ENCODE results near the gene CCDC9B.

Gene CCDC9B

DNA sequence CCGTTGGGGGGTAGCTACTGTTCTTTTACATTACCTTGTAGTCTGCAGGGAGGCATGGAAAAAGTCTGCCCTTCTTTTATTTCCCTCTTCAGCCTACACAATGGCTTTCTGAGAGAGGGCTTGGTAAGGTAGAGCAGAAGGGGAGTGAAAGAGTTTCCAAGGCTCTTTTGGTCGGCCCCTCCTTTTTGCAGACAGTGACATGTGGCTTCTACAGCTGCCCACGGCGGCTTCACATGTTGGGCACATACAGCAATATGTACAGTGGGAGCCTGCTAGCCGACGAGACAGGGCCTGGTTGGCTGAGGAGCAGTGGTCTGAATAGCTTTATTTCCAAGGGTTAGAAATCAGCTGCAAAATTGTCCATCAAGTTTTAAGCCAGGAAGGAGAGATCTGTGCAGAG, 13.3 kb downstream of the CCDC9B start:
- no peak for DNase-seq

DNA sequence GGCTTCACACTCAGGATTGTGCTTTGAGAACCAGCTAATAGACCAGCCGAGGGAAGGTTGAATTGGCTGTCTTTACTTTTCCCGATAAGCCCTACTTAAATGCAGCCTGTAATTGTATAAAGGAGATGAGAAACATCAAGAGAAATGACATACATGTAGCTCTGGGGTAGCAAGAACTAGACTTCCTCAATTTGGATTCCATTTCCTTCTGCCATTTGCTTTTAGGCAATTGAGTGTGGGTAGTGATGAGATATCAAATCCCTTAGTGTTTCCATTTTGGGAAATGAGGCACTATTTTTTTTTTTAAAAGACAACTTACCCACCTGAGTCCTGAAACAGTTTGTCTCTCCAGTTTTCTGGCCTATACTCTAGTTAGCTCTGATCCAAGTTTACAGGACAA, 15.0 kb downstream of the CCDC9B start:
- DNase-seq = no peak

DNA sequence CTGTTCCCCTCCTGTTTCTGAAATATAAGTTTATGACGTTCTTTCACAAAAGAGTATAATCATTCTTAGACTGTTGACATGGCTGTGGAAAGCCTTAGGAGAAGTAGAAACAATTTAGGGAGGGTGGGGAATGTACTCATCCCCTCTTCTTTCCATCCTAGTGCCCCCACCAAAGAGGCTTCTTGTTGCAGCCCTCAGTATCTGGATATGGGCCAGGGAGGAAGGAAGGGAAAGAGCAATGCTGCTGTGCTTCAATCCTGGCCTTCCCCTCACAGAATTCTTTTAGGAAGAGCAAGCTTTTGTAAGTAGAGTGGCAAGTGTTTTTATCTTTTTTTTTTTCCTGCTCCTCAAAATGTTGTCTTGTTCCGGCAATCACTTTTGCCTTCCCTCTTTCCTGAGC, 15.6 kb downstream of the CCDC9B start:
- no peak for DNase-seq

DNA sequence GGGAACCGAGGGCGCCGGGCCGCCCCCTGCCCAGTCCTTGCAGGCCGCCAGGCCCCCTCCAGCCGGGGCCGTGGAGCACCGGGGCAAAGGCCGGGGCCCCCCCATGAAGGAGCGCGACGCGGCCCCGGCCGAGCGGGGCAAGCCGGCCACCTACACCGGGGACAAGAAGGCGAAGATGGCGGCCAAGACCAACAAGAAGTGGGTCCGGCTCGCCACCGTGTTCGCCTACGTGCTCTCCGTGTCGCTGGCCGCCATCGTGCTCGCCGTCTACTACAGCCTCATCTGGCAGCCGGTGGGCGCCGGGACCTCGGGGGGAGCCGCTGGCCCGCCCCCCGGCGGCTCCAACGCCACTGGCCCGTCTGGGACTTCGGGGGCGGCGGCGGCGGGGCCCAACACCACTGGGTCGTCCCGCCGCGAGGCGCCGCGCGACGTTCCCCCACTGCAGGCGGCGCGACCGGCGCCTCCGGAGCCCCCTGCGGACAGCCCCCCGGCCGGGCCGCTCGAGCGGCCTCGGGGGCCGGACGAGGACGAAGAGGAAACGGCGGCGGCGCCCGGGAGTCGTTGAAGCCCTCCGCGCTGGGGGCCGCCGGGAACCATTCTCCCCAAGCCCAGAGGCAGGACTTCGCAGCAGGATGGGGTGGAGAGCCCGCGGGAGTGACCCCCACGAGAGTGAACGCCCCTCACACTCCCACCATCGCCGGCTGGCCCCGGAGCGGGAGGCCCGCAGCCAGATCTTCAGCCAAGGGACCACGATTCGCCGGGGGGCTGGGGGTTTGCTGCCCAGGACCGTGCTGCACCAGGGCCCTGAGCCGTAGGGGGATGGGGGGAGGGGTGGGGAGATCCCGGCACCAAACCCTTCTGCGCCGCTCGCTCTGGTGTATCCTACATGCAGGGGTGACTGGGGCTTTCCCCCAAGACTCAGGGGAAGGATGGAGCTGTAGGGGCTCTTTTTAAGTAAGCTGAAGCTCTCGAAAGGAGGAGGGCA, 16.5 kb downstream of the CCDC9B start:
- peak; percentile 40 for DNase-seq

DNA sequence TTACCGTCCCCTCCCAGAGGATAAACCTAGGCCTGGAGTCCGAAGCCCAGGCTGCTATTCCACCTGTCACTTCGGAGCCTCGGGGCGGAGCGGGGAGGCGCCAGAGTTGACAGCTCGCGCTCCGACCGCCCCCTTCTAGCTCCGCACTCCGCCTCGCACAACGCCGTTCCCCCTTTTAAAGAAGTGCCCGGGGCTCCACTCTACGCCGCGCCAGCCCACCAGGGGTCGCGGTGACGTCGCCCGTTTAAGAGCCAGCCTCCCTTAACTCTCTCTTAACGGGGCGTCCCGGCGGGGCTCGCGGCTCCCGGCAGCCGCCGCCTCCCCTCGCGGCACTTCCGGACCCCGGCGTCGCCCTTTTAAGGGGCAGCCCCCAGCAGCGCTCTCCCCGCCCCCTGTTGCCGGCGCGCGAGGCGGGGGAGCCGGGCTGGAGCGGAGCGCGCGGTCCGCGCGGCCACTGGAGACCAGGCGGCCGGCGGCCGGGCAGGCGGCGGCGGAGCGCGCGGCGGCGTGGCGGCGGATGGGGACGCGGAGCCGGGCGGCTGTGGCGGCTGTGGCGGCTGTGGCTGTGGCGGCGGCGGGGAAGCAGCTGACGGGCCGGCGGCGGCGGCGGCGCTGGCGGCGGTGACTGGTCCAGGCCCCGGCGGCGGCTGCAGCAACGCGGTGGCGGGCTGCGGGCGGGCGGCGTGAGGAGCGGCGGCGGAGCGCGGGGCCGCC, 17.3 kb downstream of the CCDC9B start, which contains the start of gene INAFM2:
TSS of gene INAFM2 (plus strand) at position 454 of the 714 bp plus-strand sequence. CDS start 364 bp downstream, outside the sequence.
- peak; percentile 89 for DNase-seq

DNA sequence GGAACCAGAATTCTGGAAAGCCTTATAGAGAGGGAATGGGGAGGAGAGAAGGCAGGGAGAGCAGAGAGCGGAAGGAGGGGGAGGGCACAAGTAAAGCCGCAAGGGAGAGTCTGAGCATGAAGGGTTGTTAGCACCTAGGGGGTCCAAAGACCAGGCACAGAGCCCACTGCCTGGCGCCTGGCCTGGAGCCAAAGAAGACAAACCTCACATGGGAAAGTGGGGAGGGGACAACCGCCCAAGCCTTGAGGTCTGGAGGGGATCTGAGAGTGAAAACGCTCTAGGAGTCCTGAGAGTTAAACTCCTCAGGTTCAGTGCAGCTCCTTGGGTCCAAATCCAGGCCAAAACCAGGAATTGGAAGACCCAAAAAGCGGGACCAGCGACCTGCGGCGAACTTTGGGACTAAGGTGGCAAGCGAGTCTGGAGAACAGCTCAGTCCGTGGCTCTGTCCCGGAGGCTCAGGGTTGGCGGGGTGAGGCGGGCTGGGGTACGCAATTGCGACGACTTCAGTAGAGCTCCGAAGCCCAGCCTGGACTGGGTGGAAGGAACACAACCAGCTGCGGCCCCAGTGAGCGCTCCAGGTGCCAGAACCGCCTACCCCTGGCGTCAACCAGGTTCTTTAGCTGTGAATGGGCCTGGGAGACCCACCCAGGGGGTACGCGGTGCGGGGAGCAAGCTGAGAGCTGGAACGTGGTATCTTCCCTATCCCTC, 18.1 kb downstream of the CCDC9B start:
- DNase-seq = no peak

DNA sequence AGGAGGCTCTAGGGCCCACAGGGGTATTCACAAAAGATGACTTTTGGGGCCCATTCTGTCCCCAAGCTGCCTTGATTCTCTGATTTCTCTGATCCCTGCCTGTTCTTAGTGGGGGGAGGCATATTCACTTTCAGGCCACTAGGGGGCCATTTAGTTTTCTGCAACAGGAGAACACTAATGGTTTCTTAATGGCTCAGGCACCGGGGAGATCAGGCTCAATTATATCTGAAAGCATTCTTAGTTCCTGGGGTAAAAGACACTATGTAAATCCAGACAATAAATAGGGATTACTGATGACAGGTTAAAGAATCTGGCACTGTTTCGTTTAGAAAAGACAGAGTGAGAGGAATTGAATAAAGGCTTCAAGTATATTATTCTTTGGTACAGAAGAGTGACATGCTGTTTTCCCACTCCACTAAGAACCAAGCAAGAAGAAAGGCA, 19.8 kb downstream of the CCDC9B start:
- peak; percentile 13 for DNase-seq

DNA sequence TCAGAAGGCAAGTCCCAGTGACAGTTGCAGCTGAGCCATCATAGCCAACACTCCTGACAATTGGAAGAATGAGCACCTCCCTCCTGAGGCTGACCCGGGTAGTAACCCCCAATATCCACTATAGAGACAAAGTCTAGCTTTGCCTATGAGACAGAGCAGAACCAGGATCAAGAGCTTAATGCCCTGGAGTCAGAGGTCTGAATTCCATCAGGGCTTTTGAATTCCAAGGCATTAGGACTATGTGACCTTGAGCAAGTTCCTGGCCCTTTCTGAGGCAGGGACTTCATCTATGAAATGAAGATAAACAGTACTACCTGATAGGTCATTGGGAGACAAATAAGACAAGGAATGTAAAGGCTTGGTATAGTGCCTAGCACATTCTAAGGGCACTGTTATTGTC, 20.3 kb downstream of the CCDC9B start:
- no peak for DNase-seq

DNA sequence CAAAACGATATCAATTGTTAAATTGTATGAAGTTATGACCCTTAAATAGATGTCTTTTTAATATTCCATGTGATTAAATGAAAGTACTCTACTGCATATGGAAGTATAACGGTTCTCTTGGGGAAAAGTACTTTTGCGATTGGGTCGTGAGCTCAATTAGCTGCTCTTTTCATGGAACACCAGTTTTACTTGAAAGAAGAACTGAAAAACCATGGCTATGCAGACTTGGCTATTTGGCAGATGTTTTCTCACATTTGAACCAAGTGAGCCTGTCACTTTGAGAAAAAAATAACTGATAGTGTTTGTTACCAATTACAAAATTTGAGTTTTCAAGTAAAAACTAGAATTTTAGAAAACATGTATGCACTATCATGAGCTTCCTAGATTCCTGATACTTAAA, 23.2 kb downstream of the CCDC9B start:
- no peak for DNase-seq

DNA sequence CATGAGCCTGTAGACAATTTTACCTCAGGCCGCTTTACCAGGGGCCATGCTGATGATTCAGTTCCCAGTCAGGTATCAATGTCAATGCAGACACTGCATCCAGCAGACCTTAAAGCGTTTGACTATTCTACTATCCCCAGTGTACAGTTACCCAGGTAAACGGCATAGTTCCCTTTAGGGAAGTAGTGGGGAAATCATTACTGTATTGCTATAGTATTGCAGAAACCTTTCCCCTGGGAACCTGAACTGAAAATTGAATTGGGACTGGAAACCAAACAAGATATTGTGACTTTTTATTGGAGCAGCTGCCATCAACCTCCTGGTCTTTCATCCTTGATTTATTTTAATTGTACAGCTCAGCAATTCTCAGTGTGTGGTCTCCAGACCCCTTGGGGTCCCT, 23.8 kb downstream of the CCDC9B start:
- DNase-seq = no peak

DNA sequence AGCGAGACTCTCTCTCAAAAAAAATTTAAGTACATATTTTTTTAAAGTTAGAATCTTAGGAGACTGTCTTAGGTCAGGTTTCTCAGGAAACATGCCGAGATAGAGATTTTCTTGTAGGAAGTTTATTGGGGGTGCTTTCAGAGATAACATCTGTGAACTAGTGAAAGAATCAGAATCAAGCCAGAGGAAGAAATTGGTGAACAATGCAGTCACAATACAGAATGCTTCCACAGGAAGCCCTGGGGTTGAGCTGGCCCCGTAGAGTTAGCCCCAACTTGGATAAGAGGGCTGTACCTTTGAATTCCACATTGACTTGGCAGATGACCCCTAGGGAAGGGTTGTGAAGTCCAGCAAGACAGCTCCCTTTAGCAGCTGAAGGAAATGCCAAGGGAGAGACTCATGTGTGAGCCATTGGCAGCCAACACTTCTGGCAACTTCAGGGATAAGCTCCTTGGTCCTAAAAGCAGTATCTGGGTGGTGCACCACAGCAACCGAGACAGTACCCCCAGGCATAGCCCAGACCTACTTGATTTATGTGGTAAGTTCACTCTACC, 25.9 kb downstream of the CCDC9B start:
- DNase-seq = no peak

DNA sequence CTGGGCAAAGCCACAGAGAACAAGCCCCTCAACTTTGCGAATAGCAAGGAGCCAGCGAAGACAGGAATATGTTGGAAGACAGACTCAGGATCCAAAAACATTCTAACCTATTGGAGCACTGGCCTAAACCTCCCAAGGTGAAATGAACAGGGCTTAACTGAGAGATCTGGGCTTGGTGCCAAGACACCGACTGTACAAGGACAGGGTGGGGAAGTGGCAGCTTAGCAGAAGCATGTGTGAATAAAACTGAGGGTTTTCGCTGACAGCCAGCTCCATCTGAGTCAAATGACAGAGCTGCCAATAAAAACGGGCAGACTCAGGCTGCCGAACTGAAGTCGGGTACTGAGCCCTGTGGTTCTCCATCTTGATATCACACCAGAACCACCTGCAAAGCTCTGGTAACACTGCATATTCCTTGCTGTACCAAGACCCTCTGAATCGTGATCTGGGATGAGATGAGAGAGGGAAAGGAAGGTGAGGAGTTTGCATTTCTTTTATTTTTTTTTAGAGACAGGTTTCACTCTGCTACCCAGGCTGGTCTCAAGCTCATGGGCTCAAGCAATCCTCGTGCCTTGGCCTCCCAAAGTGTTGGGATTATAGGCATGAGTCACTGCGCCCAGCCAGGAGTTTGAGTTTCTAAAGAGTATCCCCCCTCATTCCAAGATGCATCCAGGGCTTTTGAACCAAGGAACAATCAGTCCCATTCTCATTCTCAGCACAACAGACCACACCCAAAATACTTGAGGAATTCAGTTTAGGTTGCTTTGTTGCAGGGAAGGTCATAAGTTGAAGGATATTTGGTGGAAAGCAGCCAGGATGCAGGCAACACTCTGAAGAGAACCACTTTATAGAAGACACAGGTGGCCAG, 27.0 kb downstream of the CCDC9B start:
- peak; percentile 19 for DNase-seq

DNA sequence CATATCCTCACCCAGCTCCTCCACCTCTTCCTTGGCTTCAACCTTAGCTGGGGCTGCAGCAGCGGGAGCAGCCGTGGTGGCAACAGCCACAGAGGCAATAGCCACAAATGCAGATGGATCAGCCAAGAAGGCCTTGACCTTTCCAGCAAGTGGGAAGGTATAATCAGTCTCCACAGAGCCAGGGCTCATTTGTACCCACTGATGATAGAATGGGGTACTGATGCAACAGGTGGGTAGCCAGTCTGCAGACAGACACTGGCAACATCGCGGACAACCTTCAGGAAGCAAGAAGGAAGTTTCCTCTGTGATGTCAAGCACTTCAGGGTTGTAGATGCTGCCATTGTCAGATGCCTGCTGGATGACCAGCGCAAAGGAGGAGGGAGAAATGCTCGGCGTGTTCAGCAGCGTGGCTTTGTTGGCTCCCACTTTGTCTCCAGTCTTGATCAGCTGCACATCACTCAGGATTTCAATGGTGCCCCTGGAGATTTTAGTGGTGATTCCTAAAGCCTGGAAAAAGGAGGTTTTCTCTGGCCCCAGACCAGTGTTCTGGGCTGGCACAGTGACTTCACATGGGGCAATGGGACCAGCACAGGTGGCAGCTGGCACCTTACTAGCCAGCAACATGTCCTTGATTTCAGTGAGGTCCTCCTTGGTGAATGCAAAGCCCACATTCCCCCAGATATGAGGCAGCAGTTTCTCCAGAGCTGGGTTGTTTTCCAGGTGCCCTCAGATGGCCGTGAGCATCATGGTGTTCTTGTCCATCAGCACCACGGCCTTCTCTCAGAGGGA, 28.2 kb downstream of the CCDC9B start:
- no peak for DNase-seq

DNA sequence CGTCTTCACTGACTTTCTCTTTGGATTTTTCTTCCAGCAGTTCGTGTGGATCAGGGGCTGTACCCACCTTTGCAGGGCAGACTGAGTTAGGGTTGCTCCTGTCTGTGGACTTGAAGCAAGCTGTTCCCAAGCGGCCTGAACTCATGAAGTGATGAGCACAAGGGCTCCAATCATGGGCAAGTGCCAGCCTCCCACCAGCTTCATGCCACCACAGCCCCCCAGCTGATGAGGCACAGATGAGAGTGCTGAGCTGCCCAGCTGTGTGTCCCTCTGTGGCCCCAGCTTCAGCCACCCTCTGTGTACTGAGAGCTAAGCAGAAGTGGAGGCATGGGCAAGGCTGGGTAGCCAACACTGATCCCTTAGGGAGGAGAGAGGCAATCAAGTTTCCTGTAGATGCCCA, 29.7 kb downstream of the CCDC9B start:
- DNase-seq = no peak

DNA sequence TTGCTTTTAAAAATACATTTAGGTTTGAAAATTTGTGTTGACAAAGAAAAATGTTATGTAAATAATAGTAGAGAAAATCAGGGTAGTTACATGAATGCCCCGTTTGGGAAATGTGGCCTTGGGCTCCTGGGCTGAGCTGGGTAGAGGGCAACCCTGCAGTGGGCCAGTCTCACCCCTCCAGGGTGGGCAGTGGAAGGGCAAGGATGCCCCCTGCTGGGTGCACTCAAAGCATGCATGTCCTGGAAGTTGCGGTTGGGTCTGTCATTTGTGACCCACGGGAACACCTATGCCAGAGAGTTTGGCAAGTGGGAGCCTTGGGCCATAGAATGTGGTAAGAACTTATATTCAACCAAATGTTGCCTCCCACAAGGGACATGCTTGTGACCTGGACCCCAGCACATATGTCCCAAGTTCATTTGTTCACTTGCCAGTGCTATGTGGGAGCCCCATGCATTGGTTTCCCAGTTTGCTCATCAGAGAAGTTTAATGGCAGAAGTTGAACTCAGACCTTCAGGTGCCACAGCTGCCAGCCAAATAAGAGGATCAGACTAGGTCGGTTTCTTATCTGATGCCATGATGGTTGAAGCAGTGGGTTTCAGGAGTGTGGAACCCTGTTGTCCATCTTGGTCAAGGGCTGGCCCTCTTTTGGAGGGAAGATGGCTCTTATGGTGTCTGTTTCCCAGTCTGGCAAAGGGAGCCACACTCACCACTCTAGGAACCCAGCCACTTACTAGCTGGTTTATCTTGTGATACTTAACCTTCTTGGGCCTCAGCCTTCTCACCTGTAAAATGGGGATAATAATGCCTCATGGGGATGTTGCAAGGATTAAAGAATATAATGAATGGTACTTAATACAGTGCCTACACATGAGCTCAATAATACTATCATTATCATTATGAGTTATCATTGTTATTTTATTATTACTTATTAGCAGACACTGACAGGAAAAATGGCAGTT, 30.5 kb downstream of the CCDC9B start:
- DNase-seq = peak; percentile 27

DNA sequence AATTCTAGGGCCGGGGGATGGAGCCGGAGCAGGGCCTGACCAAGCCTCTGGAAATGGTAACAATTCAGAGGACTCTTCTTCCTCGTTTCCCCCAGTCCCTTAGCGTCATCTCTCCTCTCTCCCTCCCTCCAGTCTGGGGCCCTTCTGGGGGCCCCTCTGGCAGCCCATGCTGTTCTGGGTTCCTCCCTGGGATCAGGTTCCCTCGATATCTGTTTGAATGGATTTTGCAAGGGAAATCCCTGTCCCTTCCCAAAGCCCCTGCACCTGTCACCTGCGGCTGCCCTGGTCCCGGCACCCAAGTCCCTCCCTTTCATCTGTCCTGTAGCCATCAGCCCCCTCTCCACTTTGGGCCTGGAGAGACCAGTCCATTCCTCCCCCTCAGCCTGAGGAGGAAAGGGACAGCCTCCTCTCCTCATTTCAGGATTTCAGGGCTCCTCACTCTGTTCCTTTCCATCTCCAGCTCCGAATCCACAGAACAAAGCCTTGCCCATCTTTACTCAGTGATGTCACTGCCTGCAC, 31.3 kb downstream of the CCDC9B start:
- no peak for DNase-seq

DNA sequence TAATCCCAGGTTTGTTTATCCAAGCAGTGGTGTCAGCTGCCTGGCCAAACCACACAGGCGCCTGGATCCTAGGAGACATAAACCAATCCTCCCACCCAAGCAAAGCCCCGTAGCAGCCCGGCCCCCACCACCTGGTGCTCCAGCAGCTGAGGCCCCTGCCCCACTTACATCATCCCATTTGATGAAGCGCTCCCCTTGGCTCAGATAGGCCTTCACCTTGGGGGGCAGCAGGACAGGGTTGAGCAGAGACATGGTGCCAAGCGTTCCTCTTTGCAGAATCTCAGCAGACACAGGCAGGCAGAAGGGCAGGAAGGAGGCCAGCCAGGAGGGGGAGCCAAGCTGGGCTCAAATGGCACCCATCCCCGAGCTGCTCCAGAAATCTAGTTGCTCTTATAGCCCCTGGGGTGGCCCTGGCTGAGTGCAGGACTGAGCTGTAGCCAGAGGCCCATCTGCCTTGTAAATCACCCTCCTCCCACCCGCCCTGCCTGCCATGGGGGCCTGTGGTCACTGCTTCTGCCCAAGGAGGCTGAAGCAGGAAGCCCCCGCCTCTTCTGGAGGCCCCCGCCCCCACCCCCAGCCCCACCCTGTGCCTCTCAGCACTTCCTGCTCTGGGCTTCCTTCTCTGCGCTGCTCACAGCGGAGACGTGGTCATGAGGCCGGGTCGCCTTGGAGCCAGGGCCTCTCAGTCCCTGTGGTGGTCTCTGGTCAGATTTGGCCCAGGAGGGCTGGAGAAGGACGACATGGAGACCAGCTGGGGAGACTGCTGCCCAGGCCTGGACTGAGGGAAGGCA, 33.1 kb downstream of the CCDC9B start, which contains the start of gene PLCB2:
TSS of gene PLCB2 (minus strand) at position 515 of the 791 bp plus-strand sequence. CDS start at position 252, 263 bp downstream.
- peak; percentile 48 for DNase-seq

DNA sequence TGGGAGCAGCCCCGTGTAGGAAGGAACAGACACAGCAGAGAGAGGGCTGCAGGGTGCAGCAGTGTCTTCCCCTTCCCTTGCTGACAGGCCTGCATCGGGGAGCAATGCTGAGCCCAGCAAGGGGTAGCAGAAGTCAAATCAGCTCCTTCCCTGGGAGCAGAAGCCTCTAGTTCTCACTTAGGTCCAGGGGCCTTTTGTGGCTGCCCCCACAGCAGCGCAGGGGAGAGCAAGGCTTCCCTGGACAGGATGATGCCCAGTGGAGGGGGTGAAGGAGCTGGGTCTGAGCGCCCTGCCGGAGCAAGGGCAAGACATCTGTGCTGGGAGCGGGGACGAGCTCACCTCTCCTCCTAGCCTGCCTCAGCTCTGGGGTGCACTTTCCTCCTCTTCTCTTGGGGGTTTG, 33.8 kb downstream of the CCDC9B start:
- no peak for DNase-seq
